Activated naive CD4-positive, alpha-beta T cell treated with anti-CD3 and anti-CD28 coated beads, Interleukin-2, amount 50 U/mL, for 16 hours (primary cell): ENCODE results near the gene PLCL1.

Experiments used
- DNase-seq: peaks from one replicate; pipeline ENCODE4 v3.0.0-alpha.2; 2020

The PLCL1 gene

GRCh38 chr2:197964720-197965119 lies 160.3 kb downstream of the PLCL1 start:
- no peak for DNase-seq

DNA sequence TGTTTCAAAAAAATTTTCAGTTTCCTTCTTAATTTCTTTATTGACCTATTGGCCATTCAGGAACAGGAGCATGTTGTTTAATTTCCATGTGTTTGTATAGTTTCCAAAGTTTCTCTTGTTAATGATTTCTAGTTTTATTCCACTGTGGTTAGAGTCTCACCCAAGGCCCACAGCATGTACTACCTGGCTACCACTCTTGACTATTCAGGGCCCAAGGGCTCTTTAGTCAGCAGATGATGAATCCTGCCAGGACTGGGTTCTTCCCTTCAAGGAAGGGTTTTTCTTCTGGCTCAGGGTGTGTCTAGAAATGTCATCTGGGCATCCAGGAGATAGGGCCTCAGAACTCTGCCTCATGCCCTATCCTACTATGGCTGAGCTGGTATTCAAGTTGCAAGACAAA lies 161.4 kb downstream of the PLCL1 start:
- DNase-seq, result no peak

- no peak for DNase-seq
Measured at GRCh38 chr2:197969391-197969893, 165.0 kb downstream of the PLCL1 start.

- DNase-seq, result no peak
Measured at GRCh38 chr2:197972061-197972460, 167.7 kb downstream of the PLCL1 start.

DNA sequence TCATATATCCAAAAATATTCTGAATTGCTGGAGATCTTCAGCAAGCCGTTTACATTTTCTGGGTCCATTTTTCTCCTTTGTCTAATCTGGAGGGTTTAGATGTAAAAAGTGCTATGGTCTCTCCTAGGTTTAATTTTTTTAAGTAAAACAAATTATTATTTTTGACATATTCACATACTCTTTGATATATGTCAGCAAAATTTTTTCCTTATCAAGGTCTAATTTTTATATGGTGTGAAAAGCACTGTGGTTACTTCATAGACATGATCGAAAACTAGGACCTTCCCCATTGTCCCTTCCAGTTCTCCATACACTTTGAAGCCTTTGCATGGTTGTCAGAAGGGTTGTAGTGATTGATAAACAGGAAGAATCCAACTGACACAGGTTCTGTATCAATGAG lies 168.2 kb downstream of the PLCL1 start:
- no peak for DNase-seq

DNA sequence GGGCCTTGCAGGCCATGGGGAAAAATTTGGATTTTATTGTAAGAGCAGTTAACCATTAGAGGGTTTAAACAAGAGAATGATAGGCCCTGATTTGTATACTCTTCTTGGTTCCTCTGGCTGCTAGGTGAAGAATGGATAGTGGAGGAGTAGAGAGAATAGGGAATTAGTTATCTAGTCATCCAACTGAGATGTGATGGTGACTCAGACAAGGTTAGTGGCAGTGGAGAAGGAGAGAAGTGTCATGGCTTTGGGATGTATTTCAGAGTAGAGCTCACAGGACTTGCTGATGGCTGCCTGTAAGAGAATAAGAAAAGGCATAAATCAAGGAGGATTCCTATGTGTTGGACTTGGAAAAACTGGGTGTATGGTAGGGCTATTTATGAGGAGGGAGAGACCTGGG lies 169.4 kb downstream of the PLCL1 start:
- no peak for DNase-seq

DNA sequence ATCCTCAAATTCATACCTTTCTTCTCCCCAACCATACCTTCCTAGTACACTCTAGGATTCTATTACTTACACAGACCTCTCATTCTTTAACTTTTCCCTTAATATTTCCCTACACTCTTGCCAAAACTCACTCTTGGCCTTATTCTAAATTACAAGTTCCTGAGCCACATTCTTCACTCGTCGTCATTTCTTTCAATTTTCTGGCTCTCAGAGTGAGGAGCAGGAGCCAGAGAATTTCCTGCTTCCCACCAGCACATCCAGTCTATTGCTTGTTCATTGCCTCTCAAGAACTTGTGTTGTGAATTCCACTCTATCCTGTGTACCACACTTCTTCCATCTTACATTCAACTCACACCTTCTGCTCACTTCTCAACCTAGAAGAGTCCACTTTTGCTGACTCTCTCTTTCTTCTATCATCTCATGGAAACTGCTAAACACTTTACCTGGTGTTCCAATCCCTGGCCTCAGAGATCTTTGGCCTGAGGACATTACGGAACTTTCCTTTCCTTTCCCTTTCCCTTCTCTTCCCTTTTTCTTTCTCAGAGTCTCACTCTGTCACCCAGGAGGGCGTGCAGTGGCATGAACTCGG lies 171.6 kb downstream of the PLCL1 start:
- DNase-seq, result no peak

- no peak for DNase-seq
Measured at GRCh38 chr2:197978971-197979370, 174.6 kb downstream of the PLCL1 start.

- DNase-seq, result no peak
Measured at GRCh38 chr2:197982565-197982964, 178.2 kb downstream of the PLCL1 start.

- DNase-seq, result no peak
Measured at GRCh38 chr2:197985029-197985638, 180.7 kb downstream of the PLCL1 start.

DNA sequence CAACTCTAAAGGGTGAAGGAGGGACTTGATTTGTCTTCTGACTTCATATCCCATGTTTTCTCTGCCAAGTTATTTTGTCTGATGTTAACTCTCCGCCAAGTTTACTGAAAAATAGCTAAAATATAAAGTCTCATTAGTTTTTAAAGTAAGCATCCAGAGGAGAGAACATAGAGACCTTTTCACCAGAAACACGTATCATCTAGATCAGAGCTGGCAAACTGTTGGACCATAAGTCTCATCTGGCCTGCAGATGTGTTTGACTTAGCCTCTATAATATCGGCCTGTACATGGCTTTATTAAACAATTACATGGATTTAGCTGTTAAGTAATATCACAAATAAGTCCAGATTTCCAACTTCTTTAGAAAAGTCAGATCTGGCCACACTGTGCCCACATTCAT lies 182.6 kb downstream of the PLCL1 start:
- no peak for DNase-seq

DNA sequence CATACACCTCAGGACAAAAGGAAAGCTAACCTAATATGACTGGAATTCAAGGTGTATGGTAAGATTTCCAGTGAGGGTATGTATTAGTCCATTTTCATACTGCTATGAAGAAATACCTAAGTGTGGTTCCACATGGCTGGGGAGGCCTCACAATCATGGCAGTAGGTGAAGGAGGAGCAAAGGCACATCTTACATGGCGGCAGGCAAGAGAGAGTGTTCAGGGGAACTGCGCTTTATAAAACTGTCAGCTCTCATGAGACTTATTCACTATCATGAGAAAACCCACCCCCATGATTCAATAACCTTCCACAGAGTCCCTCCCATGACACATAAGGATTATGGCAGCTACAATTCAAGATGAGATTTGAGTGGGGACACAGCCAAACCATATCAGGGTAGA lies 186.0 kb downstream of the PLCL1 start:
- no peak for DNase-seq

- DNase-seq, result no peak
Measured at GRCh38 chr2:197992482-197993133, 188.2 kb downstream of the PLCL1 start.

GRCh38 chr2:197993363-197993762 lies 189.0 kb downstream of the PLCL1 start:
- DNase-seq, result no peak

GRCh38 chr2:197993830-197994229 lies 189.4 kb downstream of the PLCL1 start:
- no peak for DNase-seq

DNA sequence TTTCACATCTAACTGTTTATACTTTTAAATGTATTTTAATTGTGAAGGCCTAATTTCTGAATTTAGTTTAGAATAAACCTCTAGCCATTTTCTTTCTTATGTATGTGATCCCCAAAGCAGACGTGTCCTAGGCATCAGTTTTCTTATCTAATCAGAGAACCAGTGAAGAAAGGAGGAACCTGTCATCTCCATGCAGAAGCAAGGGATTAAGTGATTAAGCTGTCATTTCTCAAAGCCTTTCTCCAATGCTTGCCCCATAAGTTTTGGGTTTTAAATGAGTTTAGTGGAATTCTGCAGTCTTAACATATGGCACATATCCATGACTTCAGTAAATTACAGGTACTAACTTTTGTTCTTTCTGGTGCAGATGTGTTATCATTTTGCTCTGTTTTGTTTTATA lies 190.4 kb downstream of the PLCL1 start:
- DNase-seq, result no peak

DNA sequence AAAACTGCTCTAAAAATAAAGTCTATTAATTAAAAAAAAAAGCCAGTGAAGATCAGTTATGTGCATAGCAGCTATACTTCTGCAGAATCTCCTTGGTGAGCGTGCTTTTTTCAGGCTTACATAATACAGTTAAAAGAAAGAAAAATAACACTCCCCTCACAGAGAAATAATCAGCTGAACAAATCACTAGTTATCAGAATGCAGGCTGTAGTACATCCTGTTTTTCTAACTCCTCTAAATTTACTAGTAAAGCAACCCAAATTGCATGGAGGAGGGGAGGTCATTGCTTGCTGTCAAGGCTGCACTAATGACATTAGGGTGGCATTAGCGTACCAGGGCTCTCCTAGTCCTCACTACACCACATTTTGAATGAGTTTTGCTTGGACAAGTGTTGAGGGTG lies 192.2 kb downstream of the PLCL1 start:
- no peak for DNase-seq

- DNase-seq, result no peak
Measured at GRCh38 chr2:197997083-197997541, 192.7 kb downstream of the PLCL1 start.

DNA sequence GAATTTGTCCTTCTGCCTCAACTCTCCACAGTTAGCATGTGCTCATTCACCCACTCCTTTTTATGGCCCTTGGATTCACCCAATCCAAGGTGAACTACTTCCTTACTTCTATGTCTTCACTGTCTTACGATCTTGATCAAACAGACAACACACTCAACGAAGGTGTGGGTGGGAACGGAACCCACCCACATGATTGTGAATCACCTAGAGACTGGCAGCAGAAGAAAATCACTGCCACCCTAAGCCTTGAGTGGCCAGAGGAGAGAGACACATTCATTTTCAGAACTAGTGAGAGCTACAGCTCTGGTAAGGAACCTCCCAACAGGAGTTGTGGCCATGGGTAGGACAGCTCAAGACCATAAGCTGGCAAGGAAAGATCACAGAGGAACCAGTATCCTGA lies 194.3 kb downstream of the PLCL1 start:
- DNase-seq, result peak; percentile 25

DNA sequence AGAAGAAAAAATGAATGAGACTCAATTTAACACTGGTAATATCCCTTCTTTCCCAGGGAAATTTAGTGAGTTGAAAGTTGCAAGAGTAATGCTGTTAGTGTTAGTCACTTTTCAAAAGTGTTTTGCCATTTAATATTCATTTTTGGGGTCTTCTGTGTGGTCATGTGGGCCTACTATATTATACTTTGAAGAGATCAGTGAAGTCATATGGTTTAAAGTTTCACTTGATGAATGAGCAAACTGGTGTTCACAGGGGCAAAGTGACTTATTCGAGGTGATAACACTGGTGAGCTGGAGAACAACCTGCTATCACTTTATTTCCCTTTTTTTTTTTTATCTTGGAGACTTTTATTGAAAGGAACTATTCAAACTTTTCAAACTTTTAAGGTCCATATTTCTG lies 196.0 kb downstream of the PLCL1 start:
- DNase-seq, result no peak

DNA sequence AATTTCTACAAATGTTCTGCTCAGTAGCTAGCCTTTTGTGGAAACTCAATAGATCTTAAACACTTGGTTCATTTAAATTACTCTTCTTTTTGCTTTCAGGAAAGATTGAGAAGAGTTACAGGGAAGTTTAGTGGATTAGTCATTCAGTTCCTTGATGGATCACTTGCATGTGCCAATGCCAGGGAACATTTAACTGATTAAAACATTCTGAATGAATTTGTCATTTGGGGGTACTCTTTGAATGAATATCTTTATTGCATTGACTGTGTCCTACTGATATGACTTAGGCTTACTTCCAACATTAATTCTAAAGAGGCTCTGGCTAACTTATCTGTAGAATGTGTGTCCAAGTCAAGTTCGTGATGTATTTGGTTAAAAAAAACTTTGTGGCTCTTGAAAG lies 199.8 kb downstream of the PLCL1 start:
- DNase-seq, result no peak

DNA sequence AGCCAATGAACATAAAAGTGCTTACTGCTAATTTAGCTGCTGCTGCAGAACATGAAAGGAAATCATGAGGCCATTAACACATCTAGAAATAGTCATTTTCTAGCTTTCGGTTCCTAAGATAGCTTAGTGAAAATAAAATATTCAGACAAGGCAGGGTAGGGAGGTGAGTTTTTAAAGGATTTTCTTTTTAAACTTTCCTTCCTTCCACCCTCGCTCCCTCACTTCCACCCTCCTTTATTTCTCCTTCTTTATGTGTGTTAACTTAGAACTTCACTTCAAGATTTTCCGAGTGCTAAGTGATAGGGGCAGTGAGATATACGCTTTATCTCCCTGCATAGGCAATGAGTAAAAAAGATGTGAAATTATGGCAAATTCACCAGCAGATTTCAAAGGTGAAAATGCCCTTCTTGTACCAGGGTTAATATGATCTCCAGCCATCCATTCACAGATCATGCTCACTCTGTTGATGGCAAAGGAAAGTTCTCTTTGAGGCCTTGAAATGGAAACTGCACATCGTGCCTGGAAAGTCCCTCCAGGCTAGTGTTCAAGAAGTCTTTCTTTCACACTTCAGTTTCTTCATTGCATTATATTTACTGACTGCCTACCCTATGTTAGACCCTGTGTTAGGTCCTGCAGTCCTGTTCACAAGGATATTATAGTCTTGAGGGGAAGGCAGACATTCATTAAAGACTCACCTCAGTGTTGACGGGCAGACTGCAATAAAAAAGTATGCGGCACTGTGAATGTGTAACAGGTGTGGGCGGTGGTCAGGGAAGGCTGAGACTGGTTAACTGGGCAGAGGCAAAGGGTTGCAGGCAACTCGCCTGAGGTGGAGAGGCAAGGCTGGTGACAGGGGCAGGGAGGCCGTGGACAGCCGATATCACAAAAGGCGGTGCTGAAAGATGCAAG lies 200.8 kb downstream of the PLCL1 start:
- peak; percentile 39 for DNase-seq

DNA sequence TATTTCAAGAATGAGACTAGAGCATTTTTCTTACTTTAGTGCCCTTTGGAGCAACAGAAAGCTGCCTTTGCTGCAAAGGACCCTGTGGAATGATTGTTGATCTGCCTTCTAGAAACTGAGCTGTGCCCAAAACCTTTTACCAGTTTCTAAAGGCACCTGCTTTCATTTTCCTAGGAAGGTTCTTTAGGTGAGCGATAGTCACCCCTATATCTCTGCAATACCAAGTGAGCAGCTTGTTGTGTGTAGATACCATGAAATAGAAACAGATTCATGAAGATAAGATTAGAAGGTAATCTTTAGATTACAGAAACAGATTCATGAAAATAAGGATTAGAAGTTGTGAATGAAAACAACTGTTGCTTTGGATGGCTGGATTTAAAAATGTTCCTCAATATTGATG lies 202.3 kb downstream of the PLCL1 start:
- no peak for DNase-seq
